Measurements from ENCODE around the gene FGFRL1.
A peak's percentile ranks its signal among the peaks of the same experiment; 100 is the strongest.

FGFRL1 gene

DNA sequence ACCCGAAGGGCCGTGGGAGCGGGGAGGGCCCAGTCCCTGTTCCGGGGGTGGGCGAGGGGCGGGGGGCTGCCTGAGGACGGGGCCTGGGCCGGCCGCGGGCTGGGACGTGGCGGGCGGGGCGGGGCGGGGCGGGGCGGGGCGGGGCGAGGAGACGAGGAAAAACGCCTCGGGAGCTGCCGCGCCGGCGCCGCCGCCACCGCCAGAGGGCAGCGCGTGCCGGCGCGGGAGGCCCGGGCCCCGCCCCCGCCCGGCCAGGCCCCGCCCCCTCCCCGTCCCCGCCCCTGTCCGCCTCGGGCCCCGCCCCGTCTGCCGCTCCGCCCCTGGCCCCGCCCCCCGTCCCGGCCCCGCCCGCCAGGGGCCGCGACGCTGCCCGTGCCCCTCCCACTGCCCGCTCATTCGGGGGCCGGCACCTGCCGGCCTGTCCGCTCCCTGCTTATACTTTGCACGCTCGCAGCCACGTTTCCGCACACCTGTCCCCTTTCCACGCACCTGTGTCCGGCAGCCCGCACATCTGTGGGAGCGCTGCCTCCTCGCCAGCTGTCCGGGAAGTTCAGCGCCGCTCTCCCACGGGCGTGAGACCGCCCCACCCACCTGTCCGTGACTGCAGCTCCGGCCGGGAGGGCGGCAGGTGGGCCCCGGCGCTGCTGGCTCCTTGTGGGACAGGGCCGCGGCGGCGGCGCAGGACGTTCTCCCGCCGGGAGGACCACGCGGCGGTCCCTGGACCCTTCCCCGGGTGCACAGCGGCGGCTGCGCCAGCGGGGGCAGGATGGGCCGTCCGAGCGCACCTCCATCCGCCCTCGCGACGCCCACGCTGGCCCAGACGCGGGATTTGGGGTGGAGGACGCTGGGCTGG is 1.7 kb upstream of the FGFRL1 start:
- DNase-seq, result peak; percentile 69

DNA sequence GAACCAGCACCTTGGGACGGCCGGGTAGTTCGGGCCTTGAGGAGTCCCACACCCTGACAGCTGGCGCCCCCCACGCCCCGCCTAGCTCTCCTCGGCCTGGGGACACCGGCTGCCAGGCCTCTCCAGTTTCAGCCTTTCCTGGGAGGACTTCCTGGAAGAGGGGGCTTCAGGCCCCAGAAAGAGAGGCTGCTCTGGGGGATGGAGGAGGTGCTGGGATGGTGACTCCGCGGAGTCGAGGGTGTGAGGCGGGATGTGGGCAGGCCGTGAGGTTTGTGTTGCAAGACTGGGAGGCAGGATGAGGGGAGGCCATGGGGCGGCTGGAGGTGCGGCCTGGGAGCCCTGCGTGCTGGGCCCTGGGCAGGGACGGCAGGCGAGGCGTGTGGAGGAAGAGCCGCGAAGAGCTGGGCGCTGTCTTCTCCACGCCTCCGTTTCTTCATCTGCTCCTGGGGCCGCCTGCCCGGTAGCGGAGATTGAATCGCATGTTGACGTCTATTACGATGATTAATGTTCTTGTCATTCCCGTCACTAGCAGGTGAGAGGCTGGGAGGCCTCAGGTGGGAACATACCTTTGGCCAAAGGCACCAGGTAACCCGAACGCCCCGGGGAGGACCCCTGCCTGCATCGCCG is 918 bp upstream of the FGFRL1 start:
- peak; percentile 86 for DNase-seq

DNA sequence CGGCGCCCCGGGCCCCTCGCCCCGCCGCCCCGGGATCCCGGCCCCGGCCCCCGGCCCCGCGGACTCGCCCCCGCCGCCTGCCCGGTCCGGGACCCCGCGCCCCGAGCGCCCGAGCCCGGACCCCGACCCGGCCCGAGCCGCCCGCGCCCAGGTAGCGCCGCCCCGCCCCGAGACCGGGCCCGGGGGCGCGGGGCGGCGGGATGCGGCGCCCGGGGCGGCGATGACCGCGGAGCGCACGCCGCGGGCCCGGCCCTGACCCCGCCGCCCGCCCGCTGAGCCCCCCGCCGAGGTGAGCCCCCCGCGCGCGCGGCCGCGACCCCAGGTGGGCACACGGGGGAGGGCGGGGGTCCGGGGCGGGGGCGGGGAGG is 224 bp downstream of the FGFRL1 start:
- no peak for DNase-seq

DNA sequence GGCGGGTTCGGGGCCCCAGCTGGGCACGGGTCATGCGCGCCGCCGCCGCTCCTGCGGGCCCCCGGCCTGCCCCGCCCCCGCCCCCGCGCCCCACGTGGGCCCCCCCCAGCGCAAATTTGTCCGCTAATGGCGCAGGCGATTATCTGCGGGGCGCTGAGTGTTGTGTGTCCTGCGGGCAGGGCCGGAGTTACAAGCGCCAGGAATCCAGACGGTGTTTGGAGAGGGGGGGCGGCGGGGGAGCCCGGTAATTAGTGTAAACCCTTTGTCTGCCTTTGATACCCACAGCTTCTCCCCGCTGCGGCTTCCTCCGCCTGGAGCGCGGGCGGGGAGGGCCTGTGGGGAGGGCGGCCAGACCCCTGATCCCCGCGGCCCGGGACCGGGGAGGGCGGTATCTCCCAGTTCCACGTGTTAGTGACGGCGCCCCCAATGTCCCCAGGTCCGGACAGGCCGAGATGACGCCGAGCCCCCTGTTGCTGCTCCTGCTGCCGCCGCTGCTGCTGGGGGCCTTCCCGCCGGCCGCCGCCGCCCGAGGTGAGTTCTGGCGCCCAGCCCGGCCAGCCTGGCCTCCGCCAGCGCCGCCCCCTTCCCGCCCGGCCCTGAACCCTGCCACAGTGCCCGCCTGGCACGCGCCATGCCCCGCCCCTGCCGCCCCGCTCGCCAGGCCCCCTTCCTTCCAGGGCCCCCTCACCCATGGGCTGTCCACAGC is 761 bp downstream of the FGFRL1 start:
- DNase-seq, result no peak

DNA sequence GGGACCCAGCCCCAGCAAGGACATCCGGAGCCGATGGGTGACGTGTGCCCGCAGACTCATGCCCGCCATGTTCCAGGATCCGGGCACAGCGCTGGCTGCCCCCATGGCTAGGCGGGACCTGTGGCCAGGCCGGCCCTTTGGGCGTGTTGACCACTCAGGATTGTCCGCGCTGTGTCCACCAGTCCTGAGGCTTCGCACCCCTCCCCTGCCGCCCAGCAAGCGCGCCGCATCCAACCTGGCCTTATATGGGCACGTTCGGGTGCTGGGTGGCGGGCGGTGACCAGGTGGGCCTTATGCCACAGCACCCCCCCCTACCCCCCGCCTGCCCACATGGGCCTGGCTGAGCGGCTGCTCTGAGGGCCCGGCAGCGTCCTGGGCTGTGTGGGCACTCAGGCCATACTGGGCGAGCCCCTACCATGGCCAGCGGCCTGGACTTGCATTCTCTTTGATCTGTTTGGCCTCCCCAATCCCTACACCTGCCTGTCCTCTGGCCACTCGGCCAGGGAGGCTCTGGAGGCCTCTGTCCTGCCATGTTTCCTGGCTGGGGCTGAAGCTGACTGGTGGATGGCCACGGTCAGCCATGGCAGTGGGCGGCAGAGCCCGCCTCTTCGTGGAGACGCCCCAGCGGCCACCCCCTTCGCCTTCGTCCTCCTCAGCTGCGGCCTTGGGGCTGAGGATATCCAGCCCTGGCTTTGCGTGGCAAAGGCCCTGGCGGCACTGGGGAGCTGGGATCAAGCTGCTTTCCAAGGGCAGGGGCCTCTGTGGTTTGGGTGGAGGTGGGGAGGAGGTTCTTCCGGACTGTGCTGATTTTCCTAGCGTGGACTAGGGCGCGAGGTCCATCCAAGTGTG is 2.0 kb downstream of the FGFRL1 start:
- DNase-seq, result no peak

DNA sequence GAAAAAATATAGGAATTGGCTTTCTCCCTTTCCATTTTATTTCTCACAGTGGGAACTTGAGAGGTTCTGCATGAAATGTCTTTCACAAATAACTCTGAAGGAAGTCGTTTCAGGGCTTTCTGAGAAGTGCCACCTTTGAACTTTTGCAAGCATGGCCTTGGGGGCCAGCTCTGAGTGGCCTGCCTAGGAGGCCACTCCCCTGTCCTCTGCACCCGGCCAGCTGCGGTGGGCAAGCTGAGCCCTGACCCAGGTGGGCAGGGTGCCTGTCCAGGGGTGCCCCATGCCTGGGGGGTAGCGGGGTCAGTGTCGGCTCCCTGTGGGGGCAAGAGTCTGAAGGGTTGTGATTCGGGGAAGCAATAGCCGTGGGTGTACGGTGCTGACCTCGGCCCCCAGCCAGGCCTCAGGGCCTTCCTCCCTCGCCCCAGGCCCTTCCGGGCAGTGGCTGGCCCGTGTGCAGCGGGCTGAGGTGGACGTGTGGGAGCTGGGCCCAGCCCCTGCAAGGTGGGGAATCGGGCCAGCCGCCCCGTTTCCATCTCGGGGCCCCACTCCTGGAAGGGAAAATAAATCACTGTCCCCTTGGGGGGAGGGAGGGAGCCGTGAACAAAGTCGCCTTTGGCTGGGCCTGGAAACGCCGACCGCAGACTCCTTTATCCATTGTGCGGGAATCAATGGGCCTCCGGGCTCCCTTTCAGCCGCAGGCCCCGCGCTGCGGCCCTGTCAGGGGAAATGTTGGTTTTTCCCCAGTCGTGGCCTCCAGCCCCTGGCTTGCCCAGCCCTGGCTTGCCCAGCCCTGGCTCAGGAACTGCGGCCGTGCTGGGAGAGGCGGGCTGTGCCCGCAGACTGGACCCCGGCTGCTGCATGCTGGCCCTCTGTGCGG is 3.1 kb downstream of the FGFRL1 start:
- peak; percentile 26 for DNase-seq

DNA sequence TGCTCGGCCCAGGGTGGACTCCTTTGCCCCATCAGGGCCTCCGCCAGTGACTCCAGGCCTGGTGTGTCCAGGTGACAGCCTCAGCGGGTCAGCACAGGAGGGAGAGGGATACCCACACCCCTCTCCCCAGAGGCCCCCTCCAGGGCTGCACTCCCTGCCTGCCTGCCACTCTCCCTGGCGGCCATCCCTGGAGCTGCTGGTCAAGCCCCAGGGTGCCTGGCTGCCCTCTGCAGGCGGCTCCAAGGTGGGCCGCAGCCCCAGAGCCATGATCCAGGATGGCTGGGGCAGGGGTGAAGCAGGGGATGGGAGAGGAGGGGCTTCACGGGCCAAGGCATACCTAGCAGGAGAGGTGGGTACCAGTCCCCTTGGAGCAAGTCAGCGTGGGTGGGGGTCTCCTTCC is 3.8 kb downstream of the FGFRL1 start:
- DNase-seq, result no peak

DNA sequence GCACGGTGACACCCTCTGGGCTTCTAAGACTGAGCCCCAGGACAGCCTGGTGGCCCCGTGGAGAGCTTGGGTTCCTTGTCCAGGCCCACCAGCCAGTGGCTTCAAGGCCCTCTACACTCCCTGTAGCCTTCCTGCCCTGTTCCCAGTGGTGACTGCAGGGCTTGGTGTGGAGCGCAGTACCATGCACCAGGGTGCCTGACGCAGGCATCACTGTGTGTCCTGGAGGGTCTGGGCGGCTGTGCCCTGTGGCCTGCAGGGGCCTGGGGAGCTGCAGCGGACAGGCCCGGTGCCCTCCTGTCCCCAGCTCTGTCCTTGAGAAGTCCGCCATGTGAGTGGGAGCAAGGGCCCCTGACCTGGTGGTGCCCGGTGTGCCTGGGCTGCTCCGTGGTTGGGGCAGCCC is 4.3 kb downstream of the FGFRL1 start:
- no peak for DNase-seq

DNA sequence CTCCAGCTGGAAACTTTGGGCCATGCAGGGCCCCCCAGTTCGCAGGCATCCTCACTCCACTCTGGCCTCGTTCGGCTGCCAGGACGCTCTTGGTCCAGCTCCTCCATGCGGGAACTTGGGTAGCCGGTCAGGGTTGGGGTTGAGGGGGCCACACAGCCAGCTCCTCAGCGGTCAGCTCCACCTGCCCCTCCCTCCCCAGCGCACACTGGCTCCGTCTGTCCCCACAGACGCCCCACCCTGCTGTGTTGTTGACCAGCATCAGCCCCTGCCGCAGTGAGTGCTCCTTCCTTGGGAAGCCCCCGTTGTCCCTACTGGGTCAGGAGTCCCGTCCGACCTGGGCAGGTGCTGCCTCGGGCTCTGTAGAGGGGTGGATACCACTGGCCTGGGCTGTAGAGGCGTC is 5.8 kb downstream of the FGFRL1 start:
- no peak for DNase-seq

DNA sequence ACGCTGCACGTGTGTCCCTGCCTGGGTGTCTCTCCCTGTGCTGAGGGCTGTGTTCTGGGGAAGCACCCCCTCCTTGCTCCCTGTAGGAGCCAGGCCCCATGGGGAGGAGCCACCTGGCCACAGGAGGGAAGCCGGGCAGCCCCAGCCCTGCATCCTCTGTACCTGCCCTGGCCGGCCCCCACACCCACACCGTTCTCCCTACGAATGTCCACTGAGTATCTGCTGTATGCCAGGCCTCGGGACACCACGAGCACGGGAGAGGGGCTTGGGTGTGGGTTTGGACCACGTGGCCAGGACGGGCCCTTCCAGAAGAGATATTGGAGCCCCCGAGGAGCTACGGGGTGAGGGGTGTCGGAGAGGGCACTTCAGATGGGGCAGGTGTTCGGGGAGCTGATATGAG is 6.3 kb downstream of the FGFRL1 start:
- DNase-seq, result no peak

DNA sequence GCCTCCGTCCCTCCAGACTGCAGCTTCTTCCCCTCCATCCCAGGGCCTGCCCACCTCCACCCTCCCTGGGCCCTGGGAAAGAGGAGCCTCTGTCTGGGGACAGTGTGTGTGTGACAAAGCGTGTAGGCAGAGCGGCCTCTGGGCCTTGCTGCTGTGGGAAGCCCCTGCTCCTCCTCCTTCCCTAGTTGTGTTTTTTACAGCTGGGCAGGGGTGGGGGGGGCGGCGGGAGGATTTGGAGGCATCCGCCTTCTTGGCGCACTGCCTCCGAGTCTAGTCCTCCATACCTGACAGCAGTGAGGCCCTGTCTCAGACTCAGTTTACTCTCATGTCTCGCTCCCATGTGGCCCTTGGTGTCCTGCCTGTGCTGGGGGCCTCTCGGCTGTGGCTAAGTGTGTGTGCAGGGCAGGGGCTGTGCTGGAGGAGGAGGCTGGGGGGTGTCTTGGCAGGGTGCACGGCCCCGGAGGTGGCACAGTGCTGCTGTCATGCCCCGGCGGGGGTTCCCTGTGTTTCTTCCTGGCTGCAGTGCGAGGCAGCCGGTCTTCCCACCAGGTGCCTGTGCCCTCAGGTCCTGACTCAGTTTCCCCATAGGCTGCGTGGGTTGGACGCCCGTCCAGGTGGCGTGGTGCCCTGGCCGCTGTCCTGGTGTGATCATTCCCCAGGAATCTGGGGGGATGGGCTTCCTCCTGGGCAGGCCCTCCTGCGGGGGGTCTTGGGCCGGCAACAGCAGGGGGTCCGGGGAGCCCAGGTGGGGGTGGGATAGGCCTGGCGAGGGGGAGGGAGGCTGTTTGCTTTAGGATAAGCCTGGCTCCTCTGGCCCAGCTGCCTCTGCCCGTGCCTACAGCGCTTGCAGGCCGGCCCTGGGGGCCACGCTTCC is 7.0 kb downstream of the FGFRL1 start:
- DNase-seq, result no peak

DNA sequence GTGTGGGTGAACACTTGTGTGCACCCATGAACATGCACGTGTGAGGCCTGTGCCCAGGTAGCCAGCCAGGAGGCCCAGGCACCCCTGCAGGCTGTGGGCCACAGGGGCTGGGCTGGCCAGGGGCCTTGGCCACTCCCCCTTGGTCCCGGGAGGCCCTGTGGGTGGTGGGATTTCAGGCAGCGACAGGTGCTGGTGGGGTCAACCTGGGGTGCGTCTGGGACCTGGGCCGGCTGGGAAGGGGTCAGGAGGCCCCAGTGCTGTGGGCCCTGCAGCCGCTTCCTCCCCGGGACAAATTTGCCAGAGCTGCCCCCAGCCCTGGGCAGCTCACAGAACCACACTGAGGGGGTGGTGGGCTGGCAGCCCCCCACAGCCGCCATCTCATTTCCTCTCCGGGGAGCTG is 7.9 kb downstream of the FGFRL1 start:
- no peak for DNase-seq

DNA sequence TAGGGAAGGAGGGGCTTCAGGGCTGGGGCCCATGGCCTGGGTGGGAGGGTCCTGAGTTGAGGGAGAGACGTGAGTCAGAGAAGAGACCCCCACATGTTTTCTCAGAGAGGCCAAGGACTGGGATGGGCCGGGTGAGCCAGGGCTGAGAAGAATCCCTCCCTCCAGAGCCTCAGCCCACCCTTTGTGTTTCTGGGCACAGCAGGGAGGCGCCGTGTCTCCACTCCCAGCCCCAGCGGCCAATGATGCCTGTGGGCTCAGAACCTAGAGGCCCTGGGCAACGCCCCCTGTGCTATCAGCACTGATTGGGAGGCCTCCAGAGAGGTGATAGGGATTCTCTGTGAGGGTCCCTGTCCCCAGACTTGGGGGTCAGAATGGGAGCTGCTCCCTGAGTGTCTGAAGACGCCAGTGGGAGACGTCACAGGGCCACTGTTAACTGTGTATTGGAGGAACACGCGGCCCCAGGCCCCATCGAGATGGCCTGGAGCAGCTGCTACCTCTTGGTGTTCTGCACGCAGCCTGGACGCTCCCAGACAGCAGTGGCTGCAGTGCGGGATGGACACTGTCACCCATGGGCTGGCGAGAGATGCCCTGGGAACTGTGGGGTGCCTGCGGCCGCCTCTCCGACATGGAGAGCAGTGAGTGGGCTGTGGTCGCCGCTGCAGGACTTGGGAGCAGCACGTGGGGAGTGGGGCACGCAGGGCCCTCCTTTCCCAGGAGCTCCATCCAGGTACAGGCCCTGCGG is 8.5 kb downstream of the FGFRL1 start:
- no peak for DNase-seq

DNA sequence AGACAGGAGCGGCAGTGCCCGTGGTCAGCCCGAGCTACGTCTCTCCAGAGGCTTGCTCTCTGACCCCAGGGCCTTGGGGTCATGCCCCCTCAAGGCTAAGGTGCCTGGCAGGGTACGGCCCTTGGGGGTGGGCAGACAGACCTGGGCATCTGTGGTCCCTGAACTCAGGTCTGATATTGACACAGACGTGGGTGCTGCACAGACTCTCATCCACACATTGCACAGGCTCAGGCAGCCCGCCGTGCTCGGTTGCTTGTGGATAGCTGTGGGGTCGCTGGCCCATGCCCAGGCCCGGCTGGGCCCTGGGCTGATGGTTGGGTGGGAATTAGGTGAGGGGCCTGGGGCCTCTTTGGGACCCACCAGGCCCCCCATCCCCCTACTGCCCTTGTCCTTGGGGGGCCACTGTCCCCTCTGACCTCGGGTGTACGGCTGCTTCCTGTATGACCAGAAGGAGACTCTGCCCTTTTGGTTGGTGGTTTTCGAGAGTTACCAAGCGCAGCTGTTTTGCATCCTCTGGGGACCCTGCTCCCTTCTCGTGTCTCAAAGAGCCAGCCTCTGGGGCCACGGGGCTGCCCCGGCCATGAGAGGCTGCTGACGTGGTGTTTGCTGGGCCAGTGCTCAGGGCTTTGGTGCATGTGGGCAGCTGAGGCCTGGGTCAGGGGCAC is 10.1 kb downstream of the FGFRL1 start:
- no peak for DNase-seq

DNA sequence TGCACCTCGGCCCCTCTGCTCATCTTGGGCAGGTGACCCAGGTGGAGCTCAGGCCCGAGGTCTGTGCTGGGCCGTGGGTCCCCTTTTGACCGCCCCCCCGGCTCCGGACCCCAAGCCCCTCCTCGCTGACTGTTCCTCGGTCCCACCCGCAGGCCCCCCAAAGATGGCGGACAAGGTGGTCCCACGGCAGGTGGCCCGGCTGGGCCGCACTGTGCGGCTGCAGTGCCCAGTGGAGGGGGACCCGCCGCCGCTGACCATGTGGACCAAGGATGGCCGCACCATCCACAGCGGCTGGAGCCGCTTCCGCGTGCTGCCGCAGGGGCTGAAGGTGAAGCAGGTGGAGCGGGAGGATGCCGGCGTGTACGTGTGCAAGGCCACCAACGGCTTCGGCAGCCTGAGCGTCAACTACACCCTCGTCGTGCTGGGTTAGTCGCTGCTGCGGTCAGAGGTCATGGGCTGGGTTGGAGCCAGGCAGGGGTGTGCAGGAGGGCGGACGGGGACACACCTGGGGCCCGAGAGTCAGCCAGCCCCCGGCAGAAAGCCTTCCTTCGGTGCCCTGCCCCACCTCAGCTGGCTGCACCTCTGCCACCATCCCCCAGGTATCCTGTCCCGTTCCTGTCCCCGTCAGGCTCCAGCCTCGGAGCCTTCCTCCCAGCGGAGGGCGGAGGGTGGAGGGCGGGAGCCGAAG is 10.8 kb downstream of the FGFRL1 start:
- no peak for DNase-seq

DNA sequence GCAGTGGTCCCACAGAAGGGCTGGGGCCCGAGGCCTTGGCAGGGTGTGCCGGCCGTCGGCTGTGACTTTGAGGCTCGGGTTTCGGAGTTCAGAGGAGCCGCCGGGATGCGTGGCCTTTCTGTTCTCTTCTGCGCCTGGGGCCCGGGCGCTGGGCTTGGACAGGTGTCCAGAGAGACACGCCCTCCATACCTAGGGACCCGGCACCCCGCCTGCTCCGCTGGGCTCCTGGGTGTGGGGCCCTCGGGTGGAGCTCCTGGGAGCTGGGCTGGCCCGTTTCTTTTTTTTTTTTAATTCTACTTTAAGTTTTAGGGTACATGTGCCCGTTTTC is 11.3 kb downstream of the FGFRL1 start:
- DNase-seq, result no peak

DNA sequence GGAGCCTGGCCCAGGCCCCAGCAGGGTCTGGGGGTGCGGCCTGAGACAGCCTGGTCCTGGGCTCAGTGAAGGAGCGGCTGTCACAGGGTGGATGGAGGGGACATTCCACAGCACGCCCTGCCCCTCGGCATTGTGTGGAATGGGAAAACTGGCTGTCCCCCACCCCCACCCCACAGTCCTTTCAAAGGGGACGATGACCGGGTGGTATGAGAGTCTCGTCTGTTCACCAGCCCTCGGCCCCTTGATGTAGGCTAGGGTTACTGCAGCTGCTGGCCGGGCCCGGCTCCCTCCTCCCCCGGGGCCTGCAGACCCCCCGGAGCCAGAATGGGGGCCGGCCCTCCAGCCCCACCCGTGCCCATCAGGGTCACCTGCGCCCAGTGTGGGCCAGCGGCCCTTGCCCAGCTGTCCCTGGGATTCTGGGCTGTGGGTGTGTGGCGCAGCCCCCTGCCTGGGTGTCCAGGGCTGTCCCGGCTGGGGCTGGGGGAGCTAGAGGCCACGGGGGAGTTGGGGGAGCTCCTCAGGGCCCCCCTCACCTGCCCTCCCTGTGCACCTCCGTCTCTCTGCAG is 11.7 kb downstream of the FGFRL1 start:
- no peak for DNase-seq

DNA sequence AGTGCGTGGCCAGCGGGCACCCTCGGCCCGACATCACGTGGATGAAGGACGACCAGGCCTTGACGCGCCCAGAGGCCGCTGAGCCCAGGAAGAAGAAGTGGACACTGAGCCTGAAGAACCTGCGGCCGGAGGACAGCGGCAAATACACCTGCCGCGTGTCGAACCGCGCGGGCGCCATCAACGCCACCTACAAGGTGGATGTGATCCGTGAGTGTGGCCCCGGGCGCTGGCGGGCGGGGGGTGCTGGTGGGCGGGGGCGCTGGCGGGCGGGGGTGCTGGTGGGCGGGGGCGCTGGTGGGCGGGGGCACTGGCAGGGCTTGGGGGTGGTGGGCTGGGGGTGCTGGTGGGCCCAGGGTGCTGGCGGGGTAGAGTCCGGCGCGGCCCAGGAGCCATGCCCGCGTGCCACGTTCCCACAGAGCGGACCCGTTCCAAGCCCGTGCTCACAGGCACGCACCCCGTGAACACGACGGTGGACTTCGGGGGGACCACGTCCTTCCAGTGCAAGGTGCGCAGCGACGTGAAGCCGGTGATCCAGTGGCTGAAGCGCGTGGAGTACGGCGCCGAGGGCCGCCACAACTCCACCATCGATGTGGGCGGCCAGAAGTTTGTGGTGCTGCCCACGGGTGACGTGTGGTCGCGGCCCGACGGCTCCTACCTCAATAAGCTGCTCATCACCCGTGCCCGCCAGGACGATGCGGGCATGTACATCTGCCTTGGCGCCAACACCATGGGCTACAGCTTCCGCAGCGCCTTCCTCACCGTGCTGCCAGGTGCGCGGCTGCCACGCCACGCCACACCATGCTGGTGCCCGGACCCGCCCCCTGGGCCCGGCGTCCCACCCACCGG is 12.7 kb downstream of the FGFRL1 start:
- no peak for DNase-seq

Data from inflammatory macrophage treated with lipopolysaccharide for 4 hours (primary cell).